Dermis blood vessel endothelial cell (primary cell): ENCODE measurements around the gene ABCD3. TPM values are rescaled to one million over a fixed set of nuclear protein-coding genes. Genes with fewer than 3 reads are reported as not detected.
"Not testable (repeated sequence)": the region's sequence is repeated elsewhere in the genome, so short reads cannot be mapped to it uniquely, and the experiment has no call there.

Experiments used
- DNase-seq: peaks from one replicate; pipeline ENCODE4 v3.0.0; 2010
- total RNA-seq: library from RNA; depleted of rRNA; stranded (reverse); fragments of >200 nt; gene quantifications from 2 replicates; pipeline ENCODE4 v1.2.3, GENCODE V29; 2014

ABCD3 gene
- total RNA-seq: 36.9 and 53.0 TPM in 2 replicates

GRCh38 chr1:94417978-94418663 lies at the start of gene ABCD3:
Gene ABCD3, plus strand, starts transcription at chr1:94418389. Its CDS starts 90 bp downstream, at chr1:94418479.
- peak; percentile 96 for DNase-seq

- not testable (repeated sequence) for DNase-seq
Observed at GRCh38 chr1:94372771-94373170, 45.4 kb upstream of the ABCD3 start.

DNA sequence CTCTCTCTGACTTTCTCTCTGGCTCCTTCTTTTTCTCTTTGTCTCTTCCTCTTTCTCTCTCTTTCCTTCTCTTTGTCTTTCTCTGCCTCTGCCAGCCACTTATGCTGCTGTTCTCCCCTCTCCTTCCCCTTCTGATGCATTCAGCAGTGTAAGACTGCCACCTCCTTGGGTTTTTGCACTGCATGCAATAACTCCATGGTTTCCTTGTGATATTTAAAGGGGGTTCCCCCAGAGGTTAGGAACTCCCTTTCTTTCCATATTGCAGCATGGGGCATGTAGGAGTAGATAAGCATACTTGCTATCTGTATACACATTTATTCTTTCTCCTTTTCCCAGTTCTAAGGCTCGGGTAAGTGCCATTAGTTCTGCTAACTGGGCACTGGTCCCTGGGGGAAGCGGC lies 44.9 kb upstream of the ABCD3 start:
- DNase-seq: not testable (repeated sequence)

DNA sequence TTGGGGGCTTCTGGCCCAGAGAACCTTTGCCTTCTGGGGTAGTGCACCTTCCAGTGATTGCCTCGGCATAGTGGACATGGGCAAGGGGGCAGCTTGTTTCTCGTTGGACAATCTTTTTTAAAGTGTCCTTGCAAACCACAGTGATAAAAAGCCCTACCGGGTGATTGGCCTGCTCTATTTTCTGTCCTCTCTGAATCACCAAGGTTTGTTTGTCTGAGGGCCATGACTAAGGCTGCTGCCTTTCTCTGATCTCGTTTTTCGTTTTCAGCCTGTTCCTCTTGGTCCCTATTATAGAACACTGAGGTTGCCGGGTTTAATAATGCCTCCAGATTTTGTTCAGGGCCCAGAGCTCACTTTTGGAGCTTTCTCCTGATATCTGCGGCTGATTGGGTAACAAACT lies 42.5 kb upstream of the ABCD3 start:
- not testable (repeated sequence) for DNase-seq

- DNase-seq: not testable (repeated sequence)
Observed at GRCh38 chr1:94378493-94378892, 39.7 kb upstream of the ABCD3 start.

- no peak for DNase-seq
Observed at GRCh38 chr1:94379615-94380014, 38.6 kb upstream of the ABCD3 start.

DNA sequence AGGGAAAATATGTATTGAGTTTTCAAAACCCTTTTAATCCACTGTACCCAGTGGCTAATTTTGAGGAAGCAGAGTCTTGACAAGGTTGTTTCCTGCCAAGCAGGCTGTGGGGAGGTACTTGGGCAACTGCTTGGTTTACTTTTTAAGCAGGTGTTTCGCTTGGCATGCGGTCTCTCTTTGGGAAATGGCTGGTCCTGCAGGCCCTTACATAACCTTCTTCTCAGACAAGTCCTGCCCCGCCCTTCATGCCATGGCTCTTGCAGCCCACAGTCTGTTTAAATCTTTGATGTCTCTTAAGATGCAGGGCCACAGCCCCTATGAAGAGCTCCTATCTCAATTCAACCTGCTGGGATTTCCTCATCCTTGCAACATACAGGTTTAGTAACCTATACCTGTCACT lies 36.0 kb upstream of the ABCD3 start:
- no peak for DNase-seq

GRCh38 chr1:94383966-94384408 lies 34.2 kb upstream of the ABCD3 start:
- DNase-seq: no peak

DNA sequence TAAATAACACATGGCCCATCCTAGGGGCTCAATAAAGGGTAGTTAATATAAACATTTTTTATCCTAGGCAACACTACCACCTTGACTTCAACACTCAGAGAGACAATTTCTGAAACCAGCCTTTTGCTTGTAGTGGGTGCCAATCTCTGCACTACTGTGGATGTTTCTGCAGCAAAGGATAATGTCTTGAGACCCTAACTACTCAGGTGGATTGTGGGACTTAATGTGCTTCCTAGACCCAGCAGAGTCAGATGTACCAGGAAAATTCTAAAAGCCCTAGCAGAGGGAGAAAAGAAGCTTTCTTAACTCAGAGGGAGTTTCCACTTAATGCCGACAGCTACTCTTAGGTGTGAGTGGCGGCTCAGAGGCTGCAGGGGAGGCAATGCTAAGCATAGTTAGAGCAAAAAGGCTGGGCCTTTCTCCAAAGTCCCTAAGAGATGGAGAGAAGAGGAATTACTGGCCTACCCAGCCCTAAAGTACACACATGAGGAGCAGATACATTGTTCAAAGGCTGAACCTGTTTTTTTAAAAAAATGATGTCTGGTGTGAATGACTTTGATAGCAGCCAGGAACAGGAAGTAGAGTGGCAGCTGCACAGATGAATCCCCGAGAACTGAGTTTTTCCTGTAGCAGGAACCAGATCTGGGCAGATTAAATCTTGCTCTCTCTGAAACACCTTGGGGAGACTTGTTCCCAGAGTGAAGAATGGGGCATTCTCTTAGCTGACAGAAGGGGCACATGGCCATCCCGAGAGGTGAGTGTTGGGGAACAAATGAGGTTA lies 33.5 kb upstream of the ABCD3 start:
- peak; percentile 40 for DNase-seq

- DNase-seq: no peak
Observed at GRCh38 chr1:94385308-94385929, 32.8 kb upstream of the ABCD3 start.

DNA sequence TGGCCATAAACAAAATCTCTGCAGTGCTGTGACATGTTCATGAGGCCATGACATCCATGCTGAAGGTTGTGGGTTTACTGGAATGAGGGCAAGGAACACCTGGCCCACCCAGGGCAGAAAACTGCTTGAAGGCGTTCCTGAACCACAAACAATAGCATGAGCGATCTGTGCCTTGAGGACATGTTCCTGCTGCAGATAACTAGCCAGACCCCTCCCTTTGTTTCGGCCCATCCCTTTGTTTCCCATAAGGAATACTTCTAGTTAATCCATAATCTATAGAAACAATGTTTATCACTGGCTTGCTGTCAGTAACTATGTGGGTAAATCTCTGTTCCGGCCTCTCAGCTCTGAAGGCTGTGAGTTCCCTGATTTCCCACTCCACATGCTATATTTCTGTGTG lies 28.9 kb upstream of the ABCD3 start:
- no peak for DNase-seq

DNA sequence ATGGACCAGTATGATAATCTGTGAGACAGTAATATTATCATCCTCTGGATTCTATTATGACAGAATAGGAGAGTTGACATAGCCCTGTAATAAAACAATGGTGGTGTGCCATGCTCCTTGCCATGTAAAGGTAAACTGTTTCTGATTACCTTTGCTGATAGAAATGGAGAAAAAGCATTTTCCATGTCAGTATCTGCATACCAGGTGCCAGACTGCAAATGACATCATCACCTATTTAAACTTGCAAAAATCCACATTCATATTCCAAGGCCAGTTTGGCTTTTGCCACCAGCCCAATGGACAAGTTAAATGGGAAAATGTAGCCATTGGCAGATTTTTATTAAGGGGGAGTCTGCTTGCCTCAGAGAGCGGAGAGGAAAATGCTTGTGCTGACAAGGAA lies 23.9 kb upstream of the ABCD3 start:
- DNase-seq: no peak

- DNase-seq: no peak
Observed at GRCh38 chr1:94395231-94395630, 23.0 kb upstream of the ABCD3 start.

DNA sequence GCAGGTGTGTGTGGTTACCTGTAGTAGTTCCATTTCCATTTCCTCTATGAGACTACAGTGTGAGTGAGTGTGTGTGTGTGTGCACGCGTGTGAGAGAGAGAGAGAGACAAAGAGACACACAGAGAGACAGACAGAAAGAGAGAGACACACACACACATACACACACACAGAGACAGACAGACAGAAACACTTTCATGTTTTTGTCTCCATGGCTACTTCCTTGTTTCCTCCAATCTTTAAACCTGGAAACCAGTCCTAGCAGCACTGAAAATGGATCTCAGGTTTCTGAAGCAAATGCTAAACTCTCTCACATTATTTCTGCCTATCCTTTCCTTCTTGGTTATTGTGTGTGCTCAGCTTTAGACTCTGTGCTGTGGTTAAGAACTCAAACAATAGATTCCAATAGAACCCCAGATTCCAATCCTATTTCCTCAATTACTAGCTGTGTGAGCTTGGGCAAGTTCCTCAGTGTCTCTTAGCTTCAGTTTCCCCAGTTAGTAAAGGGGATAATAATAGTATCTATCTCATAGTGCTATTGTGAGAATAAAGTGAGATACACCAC lies 22.4 kb upstream of the ABCD3 start:
- no peak for DNase-seq

GRCh38 chr1:94396356-94397010 lies 21.7 kb upstream of the ABCD3 start:
- no peak for DNase-seq

DNA sequence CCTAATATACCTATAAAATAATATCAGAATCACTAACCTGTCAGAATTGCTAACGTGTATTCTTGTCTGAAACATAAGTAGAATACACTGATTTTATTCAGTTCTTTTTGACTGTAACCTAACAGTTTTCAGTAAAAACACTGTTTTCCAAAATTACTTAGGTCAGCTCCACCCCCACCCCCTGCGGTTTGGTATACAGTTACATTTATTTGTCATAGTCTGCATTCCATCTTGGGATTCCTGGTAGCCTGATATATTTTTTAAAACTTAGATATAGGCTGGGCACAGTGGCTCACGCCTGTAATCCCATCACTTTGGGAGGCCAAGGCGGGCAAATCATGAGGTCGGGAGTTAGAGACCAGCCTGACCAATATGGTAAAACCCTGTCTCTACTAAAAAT lies 19.8 kb upstream of the ABCD3 start:
- DNase-seq: no peak

DNA sequence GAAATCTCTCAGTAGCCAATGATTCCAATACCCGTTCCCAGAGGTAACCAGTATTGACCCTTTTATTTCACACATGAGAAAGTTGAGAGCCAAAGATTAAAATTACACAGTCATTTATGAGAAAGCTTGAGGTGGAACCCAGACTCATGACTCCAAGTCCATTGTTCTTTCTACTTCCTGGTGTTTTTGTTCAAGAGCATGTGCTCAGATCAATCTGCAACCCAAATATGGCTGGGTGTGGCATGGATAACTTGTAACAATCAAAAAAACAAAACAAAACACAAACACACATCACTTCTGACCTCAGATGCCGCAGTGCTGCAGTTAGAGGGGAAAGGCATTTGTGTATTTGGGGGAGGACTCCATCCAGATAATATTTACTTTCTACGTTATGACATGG lies 18.7 kb upstream of the ABCD3 start:
- DNase-seq: no peak

DNA sequence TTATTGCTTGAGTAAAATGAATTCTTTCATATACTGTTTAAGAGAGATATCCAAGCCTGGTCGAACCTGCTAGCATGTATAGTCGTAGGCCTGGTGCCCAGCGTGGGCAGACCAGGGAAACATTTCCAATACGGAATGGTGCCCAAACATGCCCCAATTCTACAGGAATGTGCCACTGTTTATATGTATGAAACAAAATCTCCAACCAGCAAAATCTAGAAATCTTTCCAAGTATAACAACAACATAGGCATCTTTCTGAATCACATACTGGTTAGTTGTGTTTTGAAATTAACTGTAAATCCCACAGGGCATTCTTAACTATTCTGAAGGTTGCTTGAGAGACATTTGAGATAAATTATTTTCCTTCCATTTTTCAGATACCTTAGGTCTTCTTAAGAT lies 17.0 kb upstream of the ABCD3 start:
- DNase-seq: no peak

- no peak for DNase-seq
Observed at GRCh38 chr1:94406446-94406845, 11.7 kb upstream of the ABCD3 start.

- DNase-seq: no peak
Observed at GRCh38 chr1:94408104-94408830, 9.9 kb upstream of the ABCD3 start.

- DNase-seq: no peak
Observed at GRCh38 chr1:94411237-94411636, 7.0 kb upstream of the ABCD3 start.

DNA sequence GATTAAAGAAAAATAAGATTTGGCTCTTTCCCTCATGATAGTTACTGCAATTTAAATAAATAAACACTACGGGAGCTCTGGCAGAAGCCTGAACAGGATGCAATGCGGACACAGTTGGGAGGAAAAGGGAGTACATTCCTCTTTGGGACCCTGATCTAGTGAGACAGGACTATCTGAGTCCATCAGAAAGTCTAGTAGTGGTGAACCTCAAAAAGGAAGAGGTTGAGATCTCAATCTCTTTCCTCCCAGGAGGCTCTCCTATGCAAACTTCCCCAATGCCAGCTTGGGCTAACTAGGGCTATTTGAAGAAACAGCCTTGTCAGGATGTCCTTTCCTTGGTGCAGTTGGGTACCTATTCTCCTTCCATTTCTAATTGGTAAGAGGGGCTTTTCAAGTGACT lies 4.9 kb upstream of the ABCD3 start:
- DNase-seq: no peak
